Measurements from ENCODE around the gene IGF2BP3.

The IGF2BP3 gene

GRCh38 chr7:23291957-23292560 is 178.2 kb downstream of the IGF2BP3 start:
- no peak for DNase-seq

- DNase-seq, result no peak
Measured at GRCh38 chr7:23290993-23291392, 179.3 kb downstream of the IGF2BP3 start.

DNA sequence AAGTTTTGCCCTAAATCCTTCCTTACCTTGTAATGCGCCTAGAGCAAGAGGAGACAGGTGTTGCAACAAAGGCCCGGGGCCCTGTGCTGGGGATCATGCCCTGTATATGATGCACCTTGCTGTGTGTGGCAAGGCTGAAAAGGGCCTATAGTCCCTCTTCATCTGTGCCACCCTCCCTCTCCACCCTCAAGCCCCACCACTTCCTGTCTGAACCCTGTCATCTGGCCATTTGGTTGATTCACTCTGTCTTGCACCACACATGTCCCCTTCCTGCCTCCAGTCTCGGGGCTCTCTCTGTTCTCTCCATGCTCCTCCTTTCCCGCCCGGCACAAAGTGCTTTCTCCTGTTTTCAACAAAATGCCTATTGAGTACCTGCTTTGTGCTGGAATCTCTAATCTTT is 182.7 kb downstream of the IGF2BP3 start:
- DNase-seq, result no peak

GRCh38 chr7:23285657-23286646 is 184.3 kb downstream of the IGF2BP3 start:
- no peak for DNase-seq

DNA sequence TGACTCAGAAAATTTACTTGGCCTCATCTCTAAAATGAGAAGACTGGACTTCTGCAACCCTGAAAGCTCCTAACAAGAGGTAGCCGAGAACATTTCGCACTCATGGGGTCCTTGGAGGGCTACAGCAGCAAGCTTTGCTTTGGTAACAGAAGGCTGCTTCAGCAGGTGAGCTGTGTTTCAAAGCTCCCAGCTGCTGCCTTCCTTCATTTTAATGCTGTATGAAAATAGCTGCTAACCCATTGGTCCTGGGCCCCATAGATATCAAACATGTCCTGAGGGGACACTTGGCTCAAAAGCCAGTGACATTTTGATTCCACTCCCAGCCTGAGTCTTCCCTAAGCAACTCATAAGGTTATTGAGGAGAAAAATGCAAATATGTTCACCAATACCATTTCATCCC is 185.4 kb downstream of the IGF2BP3 start:
- no peak for DNase-seq

DNA sequence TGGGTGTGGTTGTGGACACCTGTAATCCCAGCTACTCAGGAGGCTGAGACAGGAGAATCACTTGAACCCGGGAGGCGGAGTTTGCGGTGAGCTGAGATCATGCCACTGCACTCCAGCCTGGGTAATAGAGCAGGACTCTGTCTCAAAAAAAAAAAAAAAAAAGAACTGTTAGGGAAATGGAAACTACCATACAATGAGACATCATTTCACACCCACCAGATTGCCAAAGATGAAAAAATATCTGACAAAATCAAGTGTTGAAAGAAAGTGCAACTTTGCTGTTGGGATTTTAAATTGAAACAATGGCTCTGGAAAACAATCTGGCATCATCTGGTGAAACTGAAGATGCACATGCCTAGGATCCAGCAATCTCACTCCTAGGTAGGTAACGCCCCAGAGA is 187.2 kb downstream of the IGF2BP3 start:
- DNase-seq, result no peak

GRCh38 chr7:23279819-23280525 is 190.3 kb downstream of the IGF2BP3 start:
- no peak for DNase-seq

DNA sequence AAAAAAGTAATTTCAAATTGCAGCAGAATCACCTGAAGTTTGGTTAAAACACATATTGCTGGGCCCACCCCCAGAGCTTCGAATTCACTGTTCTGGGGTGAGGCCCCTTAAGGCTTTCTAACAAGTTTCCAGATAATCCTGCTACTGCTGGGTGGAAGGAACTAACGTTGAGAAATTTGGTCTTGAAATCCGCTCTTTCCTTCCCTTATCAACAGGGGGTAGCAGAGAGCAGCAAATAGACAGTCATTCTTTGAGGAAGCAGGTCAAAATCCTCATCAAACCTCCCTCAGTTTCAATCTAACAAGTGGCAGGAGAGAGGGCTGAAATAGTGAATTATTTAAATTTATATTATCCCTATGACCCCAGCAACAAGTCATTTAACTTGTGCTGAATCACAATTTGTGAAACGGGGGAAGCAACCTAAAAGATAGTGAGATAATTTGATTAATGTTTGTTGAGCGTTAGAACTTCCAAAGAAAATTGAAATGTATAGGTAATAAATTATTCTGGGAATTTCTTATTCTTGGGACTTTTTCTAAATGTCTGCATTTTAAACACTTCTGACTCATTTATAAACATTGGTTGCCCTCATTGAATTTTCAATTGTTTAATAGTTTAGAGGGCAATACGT is 192.8 kb downstream of the IGF2BP3 start:
- peak; percentile 51 for DNase-seq

DNA sequence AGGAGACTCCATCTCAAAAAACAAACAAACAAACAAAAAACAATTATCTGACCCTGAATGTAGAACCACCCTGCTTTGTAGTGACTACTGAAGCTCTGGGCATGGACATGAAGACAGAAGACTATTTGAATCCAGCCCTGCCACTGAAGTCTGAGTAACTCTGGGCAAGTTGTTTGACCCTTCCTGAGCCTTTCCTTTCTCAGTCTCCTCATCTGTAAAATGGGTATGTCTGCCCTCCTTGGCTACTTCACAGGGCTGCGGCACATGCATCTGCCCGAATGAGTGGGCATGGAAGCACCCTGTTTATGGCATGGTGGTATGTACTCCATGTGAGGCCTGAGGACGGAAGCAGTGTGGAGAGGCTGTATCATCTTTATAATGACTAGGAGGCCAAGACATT is 193.3 kb downstream of the IGF2BP3 start:
- DNase-seq, result no peak

GRCh38 chr7:23276376-23276775 is 193.9 kb downstream of the IGF2BP3 start:
- DNase-seq, result no peak

GRCh38 chr7:23275912-23276311 is 194.4 kb downstream of the IGF2BP3 start:
- DNase-seq, result no peak

DNA sequence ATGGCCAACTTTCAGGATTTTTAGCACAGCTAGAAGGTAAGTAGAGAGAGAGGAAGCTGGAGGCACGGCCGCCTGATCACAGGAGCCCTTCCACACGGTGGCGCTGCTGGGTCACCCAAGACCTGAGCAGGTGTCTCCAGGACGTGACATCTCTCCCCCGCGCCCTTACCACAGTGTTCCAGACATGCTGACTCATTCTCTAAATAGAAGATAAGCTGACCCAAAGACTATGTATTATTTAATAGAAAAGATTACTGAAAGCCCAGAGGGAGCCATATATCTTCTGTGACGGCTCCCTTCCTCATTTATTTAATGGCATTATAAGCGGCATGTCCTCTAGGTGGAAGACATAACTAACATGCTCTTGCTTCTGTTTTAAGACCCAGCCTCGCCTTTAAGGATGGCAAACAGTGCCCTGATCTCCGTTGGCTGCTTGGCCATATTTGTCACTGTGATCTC is 197.1 kb downstream of the IGF2BP3 start:
- peak; percentile 96 for DNase-seq

DNA sequence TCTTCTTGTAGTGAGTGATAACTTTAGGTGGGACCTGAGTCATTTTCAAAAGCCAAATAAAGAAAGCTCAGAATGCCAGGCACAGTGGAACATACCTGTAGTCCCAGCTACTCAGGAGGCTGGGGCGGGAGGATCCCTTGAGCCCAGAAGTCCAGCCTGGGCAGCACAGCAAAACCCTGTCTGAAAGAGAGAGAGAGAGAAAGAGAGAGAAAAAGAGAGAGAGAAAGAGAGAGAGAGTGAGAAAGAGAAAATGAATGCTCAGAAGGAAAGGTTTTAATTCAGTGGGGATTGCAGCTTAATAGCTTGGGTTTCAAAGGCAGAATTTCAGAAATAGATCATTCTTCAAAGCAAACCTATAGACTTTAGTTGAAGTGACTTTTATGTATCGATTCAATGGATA is 198.0 kb downstream of the IGF2BP3 start:
- DNase-seq, result no peak

- DNase-seq, result no peak
Measured at GRCh38 chr7:23268746-23269145, 201.5 kb downstream of the IGF2BP3 start.

- DNase-seq, result no peak
Measured at GRCh38 chr7:23268167-23268566, 202.1 kb downstream of the IGF2BP3 start.

GRCh38 chr7:23267357-23267756 is 202.9 kb downstream of the IGF2BP3 start:
- DNase-seq, result no peak

GRCh38 chr7:23266918-23267317 is 203.4 kb downstream of the IGF2BP3 start:
- no peak for DNase-seq

- DNase-seq, result no peak
Measured at GRCh38 chr7:23264916-23265458, 205.3 kb downstream of the IGF2BP3 start.

DNA sequence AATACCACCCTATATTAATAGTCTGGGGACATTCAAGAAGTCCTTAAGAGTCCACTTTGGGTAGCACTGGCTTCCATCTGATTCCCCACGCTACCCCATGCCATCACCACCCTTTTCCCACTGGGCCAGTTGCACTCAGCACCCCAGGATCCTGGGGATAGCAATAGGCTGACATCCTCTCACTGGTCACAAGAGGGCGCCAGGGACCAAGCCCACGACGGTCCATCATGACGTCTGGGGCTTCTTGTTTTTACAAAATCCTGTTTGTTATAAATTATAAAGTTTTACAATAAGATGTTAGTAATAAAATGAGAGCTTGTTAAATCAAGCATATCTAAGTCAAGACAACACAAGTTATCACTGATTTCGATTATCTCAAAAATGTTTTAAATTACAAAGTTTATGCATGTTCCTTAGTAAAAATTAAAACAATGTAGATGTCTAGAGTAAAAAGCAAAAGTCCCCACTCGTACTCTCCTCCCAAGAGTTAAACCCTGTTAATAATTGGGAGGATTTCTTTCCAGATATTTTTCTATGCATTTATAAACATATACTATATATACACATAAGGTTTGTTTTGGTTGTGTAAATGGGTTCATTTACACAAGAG is 208.3 kb downstream of the IGF2BP3 start:
- peak; percentile 69 for DNase-seq

- no peak for DNase-seq
Measured at GRCh38 chr7:23260371-23260770, 209.9 kb downstream of the IGF2BP3 start.

All from CD4-positive, alpha-beta T cell treated with Interleukin-17A for 4 hours (primary cell).